Heart right ventricle (tissue), 16 donors: ENCODE results near the gene PPP1R2C. TPM values are rescaled to one million over a fixed set of nuclear protein-coding genes. Genes with fewer than 3 reads are reported as not detected.

Experiments
- ATAC-seq, 8 donors: fragments of 200-7000 bp; cut with Tn5 transposase; one replicate each; pipeline ENCODE4 v1.9.1; 2020; ENCODE audit warnings: mild to moderate bottlenecking in 8 of 8, moderate library complexity in 8 of 8, moderate number of reproducible peaks in 1 of 8
- DNase-seq, 2 donors: peaks; one replicate each; pipeline ENCODE4 v3.0.0-alpha.2; 2020
- H3K27ac ChIP-seq, 10 donors: fragments of 200-600 bp; sonication (generic) in 2 of 10; one replicate each; pipeline versions ENCODE4 v1.5.0 to v1.8.0; 2020 to 2022; ENCODE audit warnings: mild to moderate bottlenecking in 3 of 10
- H3K27me3 ChIP-seq, 7 donors: fragments of 200-600 bp; one replicate each; pipeline ENCODE4 v1.8.0; 2021 to 2022; ENCODE audit warnings: mild to moderate bottlenecking in 2 of 7
- H3K36me3 ChIP-seq, 9 donors: fragments of 200-600 bp; sonication (generic) in 1 of 9; one replicate each; pipeline versions ENCODE4 v1.5.0 to v1.8.0; 2020 to 2022; ENCODE audit warnings: mild to moderate bottlenecking in 2 of 9
- H3K4me1 ChIP-seq, 9 donors: fragments of 200-600 bp; sonication (generic) in 1 of 9; one replicate each; pipeline versions ENCODE4 v1.5.0 to v1.8.0; 2020 to 2022; ENCODE audit warnings: mild to moderate bottlenecking in 4 of 9
- H3K4me3 ChIP-seq, 10 donors: fragments of 200-600 bp; sonication (generic) in 2 of 10; one replicate each; pipeline versions ENCODE4 v1.5.0 to v1.8.0; 2020 to 2022; ENCODE audit warnings: mild to moderate bottlenecking in 7 of 10, moderate library complexity in 2 of 10
- H3K9me3 ChIP-seq, 11 donors: fragments of 200-600 bp in 10 of 11; sonication (generic) in 2 of 11; one replicate each; pipeline versions ENCODE4 v1.5.0 to v1.8.0; 2013 to 2022; ENCODE audit warnings: mild to moderate bottlenecking in 2 of 11, control low read depth in 1 of 11, moderate library complexity in 1 of 11
- WGBS, 2 donors: extraction: QIAGEN DNeasy Blood & Tissue Kit; methylation state at CpG; one replicate each; pipeline ENCODE4 v1.1.7; 2013; ENCODE audit warnings: inconsistent platforms in 1 of 2; 5-methylcytosine and 5-hydroxymethylcytosine counted together
- intact Hi-C, 10 donors: fragments of 100-400 bp; cut with DNase I; formaldehyde crosslinking; loops; one replicate each; pipeline versions ENCODE4 v1.11.1 to v1.14.2; 2022
- polyA plus RNA-seq, 2 donors: library from polyadenylated mRNA; stranded (reverse); fragments of 200-250 nt; gene quantifications; one replicate each; pipeline ENCODE4 v1.2.3, GENCODE V29; 2013
- total RNA-seq, 10 donors: library from RNA; stranded (reverse); fragmentation: NEBNext Ultra II Directional in 3 of 10; extraction: Animal tissue kit (Norgen Biotek cat#: 25700) in 3 of 10; gene quantifications; one replicate each; pipeline versions ENCODE4 v1.2.1 to v1.2.4, GENCODE V29; 2021 to 2023
- TF ChIP-seq, protein P1 (sequence below), 9 donors: fragments of 200-600 bp; sonication (generic) in 2 of 9; IDR thresholded peaks; one replicate each; pipeline versions ENCODE4 v1.5.0 to v1.8.0; 2021 to 2022; ENCODE audit warnings: antibody characterized with exemption in 9 of 9, mild to moderate bottlenecking in 5 of 9, moderate library complexity in 1 of 9
- donor health status: Arrhythmogenic right ventricular cardiomyopathy.
- donor health status: ischemic (EF 13 %, LVEDD 7.1; RV severe dilation, severe dysfunction).
- donor health status: healthy with polysubstance abuse.
- donor health status: DM: no; HTN: yes; CAD: no.
- donor health status: DM: no; HTN: no; CAD: no.
- donor health status: ischemic (EF 25% LVEDD 6.9; RV normal size, moderate dysfunction).
- donor health status: ischemic (EF 25% LVEDD 5.7; RV mildly dilated, moderate dysfunction).
- donor health status: healthy.
- donor health status: DM: yes; HTN: yes; CAD: no.
- donor health status: Ischemic cardiomyopathy.
- donor health status: ischemic (EF 35%, LVEDD 5.7; RV mildly dilated, moderate dysfunction).
- donor health status: nonischemic (EF 11% LVEDD 7.7; RV severe dilation, severe dysfunction).
- donor health status: DM: yes; HTN: yes; CAD: no.
- donor health status: PGD.
- donor health status: ischemic (EF 29% LVEDD 5.4; RV normal size, mild dysfunction).
- donor health status: nonischemic (EF 23%, LVEDD 6.1; RV moderate dilation, normal function).

PPP1R2C gene
- total and polyA plus RNA-seq, 12 donors = not detected

DNA sequence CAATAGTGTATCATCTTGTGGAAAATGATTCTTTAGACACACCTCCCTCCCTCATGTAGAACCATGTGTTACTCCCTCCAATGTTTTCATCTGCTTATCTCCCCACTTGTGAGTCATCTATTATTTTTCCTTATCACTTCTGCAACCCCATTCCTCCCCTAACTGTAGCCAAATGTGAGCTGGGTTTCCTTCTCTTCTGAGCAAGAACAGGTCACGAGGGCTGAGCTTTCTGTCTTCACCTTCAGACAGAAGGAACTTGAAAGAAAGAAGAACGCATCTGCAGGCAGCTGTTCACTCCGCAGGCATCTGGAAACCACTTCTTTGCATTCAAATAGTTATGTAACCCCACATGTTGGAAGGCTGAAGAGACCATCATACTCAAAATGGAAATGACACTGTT is 1.8 kb downstream of the PPP1R2C start:
- Histone ChIP-seq H3K27me3 (peaks cover 0 to 15% (median 0%) of the 10 kb centered on the region in 7 donors), H3K9me3 (peaks cover 0 to 12% (median 0%) of the 10 kb centered on the region in 11 donors), H3K4me3 (no peak overlapping the region), H3K4me1 (no peaks in the 10 kb centered on the region), H3K27ac (no peak overlapping the region), H3K36me3 (no peaks in the 10 kb centered on the region)
- DNase-seq (no peak), ATAC-seq (no peak)
- TF ChIP-seq, protein P1, sequence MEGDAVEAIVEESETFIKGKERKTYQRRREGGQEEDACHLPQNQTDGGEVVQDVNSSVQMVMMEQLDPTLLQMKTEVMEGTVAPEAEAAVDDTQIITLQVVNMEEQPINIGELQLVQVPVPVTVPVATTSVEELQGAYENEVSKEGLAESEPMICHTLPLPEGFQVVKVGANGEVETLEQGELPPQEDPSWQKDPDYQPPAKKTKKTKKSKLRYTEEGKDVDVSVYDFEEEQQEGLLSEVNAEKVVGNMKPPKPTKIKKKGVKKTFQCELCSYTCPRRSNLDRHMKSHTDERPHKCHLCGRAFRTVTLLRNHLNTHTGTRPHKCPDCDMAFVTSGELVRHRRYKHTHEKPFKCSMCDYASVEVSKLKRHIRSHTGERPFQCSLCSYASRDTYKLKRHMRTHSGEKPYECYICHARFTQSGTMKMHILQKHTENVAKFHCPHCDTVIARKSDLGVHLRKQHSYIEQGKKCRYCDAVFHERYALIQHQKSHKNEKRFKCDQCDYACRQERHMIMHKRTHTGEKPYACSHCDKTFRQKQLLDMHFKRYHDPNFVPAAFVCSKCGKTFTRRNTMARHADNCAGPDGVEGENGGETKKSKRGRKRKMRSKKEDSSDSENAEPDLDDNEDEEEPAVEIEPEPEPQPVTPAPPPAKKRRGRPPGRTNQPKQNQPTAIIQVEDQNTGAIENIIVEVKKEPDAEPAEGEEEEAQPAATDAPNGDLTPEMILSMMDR (IDR thresholded peaks at IDR 0.05) = no peak
- intact Hi-C loops = no loop called here
- 44 to 48% methylated on average over 3 of the region's 3 CpGs for WGBS, 2 donors

DNA sequence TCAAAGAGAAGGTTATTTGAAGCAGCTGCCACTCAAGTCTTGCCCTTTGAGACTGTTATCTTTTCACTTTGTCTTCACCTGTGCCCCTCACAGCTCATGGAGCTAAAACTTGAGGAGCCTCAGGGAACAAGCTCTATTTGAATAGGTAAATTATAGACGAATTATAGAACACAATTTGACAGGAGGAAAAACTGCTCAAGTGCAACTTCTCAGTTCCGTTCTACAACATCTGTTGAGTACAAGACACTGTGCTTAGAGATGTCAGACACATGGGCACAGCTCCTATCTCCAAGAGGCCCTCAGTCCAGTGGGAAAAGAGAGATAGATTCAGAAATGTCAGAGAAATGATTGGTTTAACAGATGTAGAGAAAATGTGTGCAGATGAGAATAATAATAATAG is 5.1 kb downstream of the PPP1R2C start:
- ATAC-seq (no peak), DNase-seq (no peak)
- no peaks in the 10 kb centered on the region for H3K36me3 ChIP-seq
- no peaks in the 10 kb centered on the region for H3K4me1 ChIP-seq
- H3K4me3 ChIP-seq = no peak overlapping the region
- 66 to 68% methylated on average over 2 of the region's 2 CpGs for WGBS, 2 donors
- H3K27ac ChIP-seq = no peak overlapping the region
- TF ChIP-seq, protein P1 (IDR thresholded peaks at IDR 0.05) = no peak
- H3K9me3 ChIP-seq = peaks cover 0 to 3% (median 0%) of the 10 kb centered on the region in 11 donors
- intact Hi-C loops = no loop called here
- H3K27me3 ChIP-seq = peaks cover 0 to 23% (median 0%) of the 10 kb centered on the region in 7 donors

DNA sequence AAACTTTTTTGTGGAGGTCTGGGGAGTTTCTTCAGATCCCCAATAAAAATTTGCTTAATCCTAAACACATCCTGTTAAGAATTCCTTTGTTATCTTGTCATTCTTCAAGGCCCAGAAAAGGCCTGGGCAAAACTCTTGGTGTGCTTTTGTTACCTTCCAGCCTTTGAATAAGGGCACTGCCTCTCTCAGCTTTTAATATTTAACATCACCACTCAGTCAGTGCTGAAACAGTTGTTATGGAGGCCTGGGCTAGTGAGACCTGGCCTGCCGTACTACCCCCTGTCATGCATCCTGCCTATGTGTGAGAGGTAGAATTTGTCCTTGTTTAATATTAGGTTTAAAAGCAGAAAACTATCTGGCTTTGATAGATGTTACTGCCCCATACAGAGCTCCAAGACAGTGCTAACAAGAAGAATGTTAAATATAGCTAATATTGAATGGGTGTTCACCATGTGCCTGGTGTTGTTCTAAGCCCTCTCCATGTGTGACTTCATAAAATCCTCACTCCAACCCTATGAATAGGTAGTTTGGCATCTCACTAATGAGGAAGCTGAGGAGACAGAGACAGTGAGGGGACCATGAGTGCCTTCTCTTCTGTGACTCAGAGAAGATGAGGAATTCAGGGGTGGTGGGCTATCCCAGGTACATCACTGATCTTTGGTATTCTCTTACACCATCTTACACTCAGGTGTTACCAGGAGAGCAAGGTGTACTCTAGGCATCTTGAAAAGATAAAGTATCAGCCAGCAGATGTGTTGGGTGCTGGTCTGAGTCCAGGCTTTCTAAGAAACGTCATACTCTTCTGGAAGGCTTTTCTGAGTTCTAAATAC is 6.2 kb downstream of the PPP1R2C start:
- H3K27ac ChIP-seq = no peak overlapping the region
- H3K4me1 ChIP-seq = no peaks in the 10 kb centered on the region
- H3K27me3 ChIP-seq = peaks cover 0 to 20% (median 0%) of the 10 kb centered on the region in 7 donors
- intact Hi-C loops = no loop called here
- DNase-seq (no peak), ATAC-seq (no peak)
- no peaks in the 10 kb centered on the region for H3K9me3 ChIP-seq
- no peaks in the 10 kb centered on the region for H3K36me3 ChIP-seq
- no peak overlapping the region for H3K4me3 ChIP-seq
- 78 to 83% methylated on average over 2 of the region's 2 CpGs for WGBS, 2 donors
- TF ChIP-seq, protein P1 (IDR thresholded peaks at IDR 0.05) = no peak

DNA sequence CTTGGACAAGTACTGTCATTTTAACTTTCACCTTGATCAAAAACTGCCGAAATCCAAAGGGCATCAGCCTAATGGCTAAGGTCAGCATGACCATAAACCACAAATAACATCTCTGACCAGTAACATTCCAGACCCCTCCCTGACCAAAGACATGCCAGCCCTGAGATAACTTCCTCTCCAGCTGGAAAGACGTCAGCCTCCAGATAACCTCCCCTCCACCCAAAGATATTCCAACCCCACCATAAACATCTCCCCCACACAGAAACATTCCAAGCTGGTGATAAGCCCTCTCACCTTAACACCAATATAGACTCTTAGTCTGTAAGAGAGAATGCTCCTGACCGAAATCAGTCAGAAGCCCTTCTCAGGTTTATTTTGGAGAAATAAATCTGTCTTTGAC is 7.4 kb downstream of the PPP1R2C start:
- no peak for ATAC-seq
- WGBS, 2 donors = 69 to 73% methylated on average over 3 of the region's 3 CpGs
- H3K9me3 ChIP-seq = no peaks in the 10 kb centered on the region
- intact Hi-C loops = no loop called here
- H3K4me3 ChIP-seq = no peak overlapping the region
- peaks cover 0 to 18% (median 0%) of the 10 kb centered on the region in 7 donors for H3K27me3 ChIP-seq
- H3K36me3 ChIP-seq = no peaks in the 10 kb centered on the region
- H3K4me1 ChIP-seq = no peaks in the 10 kb centered on the region
- H3K27ac ChIP-seq = no peak overlapping the region
- TF ChIP-seq, protein P1 (IDR thresholded peaks at IDR 0.05) = no peak
- DNase-seq = no peak
